ENCODE results near the gene PAMR1. TPM values are rescaled to one million over a fixed set of nuclear protein-coding genes. Genes with fewer than 3 reads are reported as not detected.

Gene PAMR1
- total RNA-seq, 4 donors from 2014 or later: 13.3 to 25.8 (median 14.6) TPM

GRCh38 chr11:35554491-35555437 lies 29.3 kb upstream of the PAMR1 start:
- Histone ChIP-seq H3K36me3 (no peaks in the 10 kb centered on the region), H3K9me3 (no peaks in the 10 kb centered on the region), H3K4me1 (peaks cover 3% of the 10 kb centered on the region), H3K27me3 (no peaks in the 10 kb centered on the region), H3K4me3 (no peak overlapping the region), H3K27ac (no peak overlapping the region)
- TF ChIP-seq POLR2A (IDR thresholded peaks at IDR 0.05) (no peak), EP300 (IDR thresholded peaks at IDR 0.05) (no peak), CTCF (IDR thresholded peaks at IDR 0.05) (peak in 1 of 2 donors; percentile 22)
- 66% methylated on average over 5 of the region's 5 CpGs for WGBS
- no peak for DNase-seq (ENCODE audit: low spot score in 2 of 2)

- H3K4me3 ChIP-seq: no peak overlapping the region
- TF ChIP-seq CTCF (IDR thresholded peaks at IDR 0.05) (no peak), POLR2AphosphoS5 (IDR thresholded peaks at IDR 0.05) (no peak), POLR2A (IDR thresholded peaks at IDR 0.05) (no peak), EP300 (IDR thresholded peaks at IDR 0.05) (no peak)
- no peaks in the 10 kb centered on the region for H3K36me3 ChIP-seq
- H3K27ac ChIP-seq: no peak overlapping the region
- WGBS: 79% methylated on average over 1 of the region's 1 CpG
- no peaks in the 10 kb centered on the region for H3K27me3 ChIP-seq
- H3K9me3 ChIP-seq: no peaks in the 10 kb centered on the region
- DNase-seq (ENCODE audit: low spot score in 2 of 2): no peak
- H3K4me1 ChIP-seq: peaks cover 3% of the 10 kb centered on the region
Observed at GRCh38 chr11:35553831-35554230, 28.4 kb upstream of the PAMR1 start.

- H3K27ac ChIP-seq: no peak overlapping the region
- no peaks in the 10 kb centered on the region for H3K27me3 ChIP-seq
- TF ChIP-seq POLR2A (IDR thresholded peaks at IDR 0.05): no peak
- TF ChIP-seq EP300 (IDR thresholded peaks at IDR 0.05): no peak
- TF ChIP-seq CTCF (IDR thresholded peaks at IDR 0.05): no peak
- no peak for TF ChIP-seq POLR2AphosphoS5 (IDR thresholded peaks at IDR 0.05)
- H3K4me1 ChIP-seq: no peaks in the 10 kb centered on the region
- DNase-seq (ENCODE audit: low spot score in 2 of 2): no peak
- WGBS: 81% methylated on average over 3 of the region's 3 CpGs
- H3K36me3 ChIP-seq: no peaks in the 10 kb centered on the region
- no peak overlapping the region for H3K4me3 ChIP-seq
- no peaks in the 10 kb centered on the region for H3K9me3 ChIP-seq
Observed at GRCh38 chr11:35553021-35553420, 27.6 kb upstream of the PAMR1 start.

- Histone ChIP-seq H3K4me1 (no peaks in the 10 kb centered on the region), H3K4me3 (no peak overlapping the region), H3K9me3 (no peaks in the 10 kb centered on the region), H3K27me3 (no peaks in the 10 kb centered on the region), H3K36me3 (no peaks in the 10 kb centered on the region), H3K27ac (no peak overlapping the region)
- DNase-seq (ENCODE audit: low spot score in 2 of 2): no peak
- TF ChIP-seq CTCF (IDR thresholded peaks at IDR 0.05): no peak
- no peak for TF ChIP-seq EP300 (IDR thresholded peaks at IDR 0.05)
- no peak for TF ChIP-seq POLR2AphosphoS5 (IDR thresholded peaks at IDR 0.05)
- TF ChIP-seq POLR2A (IDR thresholded peaks at IDR 0.05): no peak
- WGBS: 96% methylated on average over 5 of the region's 5 CpGs
Observed at GRCh38 chr11:35552616-35553015, 27.2 kb upstream of the PAMR1 start.

GRCh38 chr11:35550374-35551036 lies 25.1 kb upstream of the PAMR1 start:
- no peaks in the 10 kb centered on the region for H3K9me3 ChIP-seq
- no peaks in the 10 kb centered on the region for H3K36me3 ChIP-seq
- H3K4me1 ChIP-seq: no peaks in the 10 kb centered on the region
- no peak overlapping the region for H3K4me3 ChIP-seq
- H3K27ac ChIP-seq: no peak overlapping the region
- no peaks in the 10 kb centered on the region for H3K27me3 ChIP-seq
- 90% methylated on average over 3 of the region's 3 CpGs for WGBS
- no peak for TF ChIP-seq EP300 (IDR thresholded peaks at IDR 0.05)
- TF ChIP-seq POLR2AphosphoS5 (IDR thresholded peaks at IDR 0.05): no peak
- TF ChIP-seq CTCF (IDR thresholded peaks at IDR 0.05): no peak
- no peak for TF ChIP-seq POLR2A (IDR thresholded peaks at IDR 0.05)
- DNase-seq (ENCODE audit: low spot score in 2 of 2): no peak
